Measurements from ENCODE around the gene FBXO28. TPM values are rescaled to one million over a fixed set of nuclear protein-coding genes. Genes with fewer than 3 reads are reported as not detected.
A peak's percentile ranks its signal among the peaks of the same experiment; 100 is the strongest.

The FBXO28 gene
- total and polyA plus RNA-seq, 10 of the 15 experiments (the other 5 are each of a cell fraction or from before 2014, with no cell fraction given) = 4.3 to 23.2 (median 18.4) TPM

DNA sequence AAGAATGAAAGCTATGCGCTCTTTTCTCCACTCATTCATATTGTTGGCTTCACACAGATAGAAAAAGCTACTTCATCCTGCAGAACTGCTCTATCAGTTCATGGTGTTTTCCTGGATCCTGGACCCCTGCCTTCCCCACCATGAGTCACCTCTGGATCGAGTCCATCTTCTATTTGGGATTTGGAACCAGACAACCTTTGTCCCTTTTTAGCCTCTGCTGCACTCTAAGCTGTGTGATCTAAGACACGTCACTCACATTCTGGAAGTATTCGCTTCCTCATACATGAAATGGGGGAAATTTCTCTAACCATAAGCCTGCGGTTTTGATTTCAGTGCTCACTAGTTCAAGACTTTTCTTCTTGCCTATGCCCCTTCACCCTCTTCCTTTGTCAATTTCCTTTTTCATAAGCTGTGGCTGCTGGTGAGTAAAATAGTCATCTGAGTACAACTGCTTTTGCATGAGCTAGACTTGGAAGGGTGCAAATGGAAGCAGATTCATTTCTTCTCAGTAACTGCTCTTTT lies 55.0 kb downstream of the FBXO28 start (continued):
- TF ChIP-seq NFIC (IDR thresholded peaks at IDR 0.05; ENCODE audit: low read depth, low read length) = peak; percentile 92
- peak; percentile 56; the same call in 1 of the 2 replicates for TF ChIP-seq MEF2A (IDR thresholded peaks at IDR 0.05; ENCODE audit: insufficient read depth, low read depth, low read length)
- TF ChIP-seq POLR2A (IDR thresholded peaks at IDR 0.05; ENCODE audit: low read depth, low read length) = no peak
- TF ChIP-seq, protein P1, sequence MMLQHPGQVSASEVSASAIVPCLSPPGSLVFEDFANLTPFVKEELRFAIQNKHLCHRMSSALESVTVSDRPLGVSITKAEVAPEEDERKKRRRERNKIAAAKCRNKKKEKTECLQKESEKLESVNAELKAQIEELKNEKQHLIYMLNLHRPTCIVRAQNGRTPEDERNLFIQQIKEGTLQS (IDR thresholded peaks at IDR 0.05; ENCODE audit: borderline replicate concordance, extremely low read depth, low read depth, low read length) = no peak
- TF ChIP-seq, protein P2, sequence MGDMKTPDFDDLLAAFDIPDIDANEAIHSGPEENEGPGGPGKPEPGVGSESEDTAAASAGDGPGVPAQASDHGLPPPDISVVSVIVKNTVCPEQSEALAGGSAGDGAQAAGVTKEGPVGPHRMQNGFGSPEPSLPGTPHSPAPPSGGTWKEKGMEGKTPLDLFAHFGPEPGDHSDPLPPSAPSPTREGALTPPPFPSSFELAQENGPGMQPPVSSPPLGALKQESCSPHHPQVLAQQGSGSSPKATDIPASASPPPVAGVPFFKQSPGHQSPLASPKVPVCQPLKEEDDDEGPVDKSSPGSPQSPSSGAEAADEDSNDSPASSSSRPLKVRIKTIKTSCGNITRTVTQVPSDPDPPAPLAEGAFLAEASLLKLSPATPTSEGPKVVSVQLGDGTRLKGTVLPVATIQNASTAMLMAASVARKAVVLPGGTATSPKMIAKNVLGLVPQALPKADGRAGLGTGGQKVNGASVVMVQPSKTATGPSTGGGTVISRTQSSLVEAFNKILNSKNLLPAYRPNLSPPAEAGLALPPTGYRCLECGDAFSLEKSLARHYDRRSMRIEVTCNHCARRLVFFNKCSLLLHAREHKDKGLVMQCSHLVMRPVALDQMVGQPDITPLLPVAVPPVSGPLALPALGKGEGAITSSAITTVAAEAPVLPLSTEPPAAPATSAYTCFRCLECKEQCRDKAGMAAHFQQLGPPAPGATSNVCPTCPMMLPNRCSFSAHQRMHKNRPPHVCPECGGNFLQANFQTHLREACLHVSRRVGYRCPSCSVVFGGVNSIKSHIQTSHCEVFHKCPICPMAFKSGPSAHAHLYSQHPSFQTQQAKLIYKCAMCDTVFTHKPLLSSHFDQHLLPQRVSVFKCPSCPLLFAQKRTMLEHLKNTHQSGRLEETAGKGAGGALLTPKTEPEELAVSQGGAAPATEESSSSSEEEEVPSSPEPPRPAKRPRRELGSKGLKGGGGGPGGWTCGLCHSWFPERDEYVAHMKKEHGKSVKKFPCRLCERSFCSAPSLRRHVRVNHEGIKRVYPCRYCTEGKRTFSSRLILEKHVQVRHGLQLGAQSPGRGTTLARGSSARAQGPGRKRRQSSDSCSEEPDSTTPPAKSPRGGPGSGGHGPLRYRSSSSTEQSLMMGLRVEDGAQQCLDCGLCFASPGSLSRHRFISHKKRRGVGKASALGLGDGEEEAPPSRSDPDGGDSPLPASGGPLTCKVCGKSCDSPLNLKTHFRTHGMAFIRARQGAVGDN (IDR thresholded peaks at IDR 0.05) = no peak
- TF ChIP-seq SIX5 (IDR thresholded peaks at IDR 0.05; ENCODE audit: low read depth, low read length, severe bottlenecking) = no peak
- peak; percentile 25 to 39; a peak in 2 of 4 replicates for TF ChIP-seq BHLHE40 (IDR thresholded peaks at IDR 0.05; ENCODE audit: borderline replicate concordance in 1 of 2, low read depth in 2 of 2, low read length in 1 of 2)
- no peak for TF ChIP-seq ZNF217 (IDR thresholded peaks at IDR 0.05)
- no peak for TF ChIP-seq RAD21 (IDR thresholded peaks at IDR 0.05; ENCODE audit: insufficient read depth, low read depth, low read length)
- no peak for TF ChIP-seq BRCA1 (IDR thresholded peaks at IDR 0.05; ENCODE audit: low read depth, low read length)
- no peak for TF ChIP-seq SREBF2 (IDR thresholded peaks at IDR 0.05; ENCODE audit: low read length)
- TF ChIP-seq, protein P3, sequence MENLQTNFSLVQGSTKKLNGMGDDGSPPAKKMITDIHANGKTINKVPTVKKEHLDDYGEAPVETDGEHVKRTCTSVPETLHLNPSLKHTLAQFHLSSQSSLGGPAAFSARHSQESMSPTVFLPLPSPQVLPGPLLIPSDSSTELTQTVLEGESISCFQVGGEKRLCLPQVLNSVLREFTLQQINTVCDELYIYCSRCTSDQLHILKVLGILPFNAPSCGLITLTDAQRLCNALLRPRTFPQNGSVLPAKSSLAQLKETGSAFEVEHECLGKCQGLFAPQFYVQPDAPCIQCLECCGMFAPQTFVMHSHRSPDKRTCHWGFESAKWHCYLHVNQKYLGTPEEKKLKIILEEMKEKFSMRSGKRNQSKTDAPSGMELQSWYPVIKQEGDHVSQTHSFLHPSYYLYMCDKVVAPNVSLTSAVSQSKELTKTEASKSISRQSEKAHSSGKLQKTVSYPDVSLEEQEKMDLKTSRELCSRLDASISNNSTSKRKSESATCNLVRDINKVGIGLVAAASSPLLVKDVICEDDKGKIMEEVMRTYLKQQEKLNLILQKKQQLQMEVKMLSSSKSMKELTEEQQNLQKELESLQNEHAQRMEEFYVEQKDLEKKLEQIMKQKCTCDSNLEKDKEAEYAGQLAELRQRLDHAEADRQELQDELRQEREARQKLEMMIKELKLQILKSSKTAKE (IDR thresholded peaks at IDR 0.05; ENCODE audit: low read depth, poor library complexity, severe bottlenecking) = peak; percentile 52
- no peak for TF ChIP-seq ZBTB11 (CRISPR knock-in tag; IDR thresholded peaks at IDR 0.05)
- TF ChIP-seq, protein P4, sequence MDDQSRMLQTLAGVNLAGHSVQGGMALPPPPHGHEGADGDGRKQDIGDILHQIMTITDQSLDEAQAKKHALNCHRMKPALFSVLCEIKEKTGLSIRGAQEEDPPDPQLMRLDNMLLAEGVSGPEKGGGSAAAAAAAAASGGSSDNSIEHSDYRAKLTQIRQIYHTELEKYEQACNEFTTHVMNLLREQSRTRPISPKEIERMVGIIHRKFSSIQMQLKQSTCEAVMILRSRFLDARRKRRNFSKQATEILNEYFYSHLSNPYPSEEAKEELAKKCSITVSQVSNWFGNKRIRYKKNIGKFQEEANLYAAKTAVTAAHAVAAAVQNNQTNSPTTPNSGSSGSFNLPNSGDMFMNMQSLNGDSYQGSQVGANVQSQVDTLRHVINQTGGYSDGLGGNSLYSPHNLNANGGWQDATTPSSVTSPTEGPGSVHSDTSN (IDR thresholded peaks at IDR 0.05; ENCODE audit: insufficient replicate concordance, low read depth, low read length) = peak; percentile 74
- TF ChIP-seq PKNOX1 (IDR thresholded peaks at IDR 0.05) = peak; percentile 94
- 0 out of 4 replicates have a peak, but pooled peaks of 1 of the 2 experiments have one; percentile 49 for TF ChIP-seq CEBPB (IDR thresholded peaks at IDR 0.05; ENCODE audit: borderline replicate concordance in 1 of 2, low read depth in 2 of 2, low read length in 2 of 2)
- no peak for TF ChIP-seq HDGF (IDR thresholded peaks at IDR 0.05)
